Thyroid gland (tissue), 4 donors: ENCODE results near the gene HOXA2. TPM values are rescaled to one million over a fixed set of nuclear protein-coding genes. Genes with fewer than 3 reads are reported as not detected.

Source experiments
- DNase-seq, 2 donors: peaks; one replicate each; pipeline ENCODE4 v3.0.0-alpha.2; 2019
- H3K27ac ChIP-seq, 3 donors: fragments of 200-600 bp; sonication (generic); 1 replicate in 2 of 3; 2 replicates in 1 of 3; pipeline ENCODE4 v1.5.1; 2016 to 2019; ENCODE audit warnings: mild to moderate bottlenecking in 1 of 3, moderate library complexity in 1 of 3
- H3K27me3 ChIP-seq: fragments of 200-600 bp; sonication (generic); one replicate; pipeline ENCODE4 v1.5.1; 2019
- H3K36me3 ChIP-seq, 2 donors: fragments of 200-600 bp; sonication (generic); one replicate each; pipeline ENCODE4 v1.5.1; 2016 to 2019
- H3K4me1 ChIP-seq, 2 donors: fragments of 200-600 bp; sonication (generic); one replicate each; pipeline ENCODE4 v1.5.1; 2017 to 2019
- H3K4me3 ChIP-seq, 3 donors: fragments of 200-600 bp; sonication (generic); replicated peaks in 1 of 3; 1 replicate in 2 of 3; 2 replicates in 1 of 3; pipeline ENCODE4 v1.5.1; 2016; ENCODE audit warnings: mild to moderate bottlenecking in 1 of 3
- H3K9me3 ChIP-seq: fragments of 200-600 bp; sonication (generic); one replicate; pipeline ENCODE4 v1.5.1; 2017
- CTCF ChIP-seq, 6 experiments: fragments of 200-600 bp in 3 of 6; fragments of 450-650 bp in 3 of 6; sonication (generic) in 3 of 6; IDR thresholded peaks; one replicate each; pipeline ENCODE4 v1.5.1; 2016 to 2019; ENCODE audit warnings: antibody characterized with exemption in 6 of 6, mild to moderate bottlenecking in 2 of 6, inconsistent platforms in 1 of 6, moderate library complexity in 1 of 6
- POLR2A ChIP-seq, 2 donors: fragments of 450-650 bp; IDR thresholded peaks; one replicate each; pipeline ENCODE4 v1.6.1; 2017; ENCODE audit warnings: antibody characterized with exemption in 2 of 2, mild to moderate bottlenecking in 2 of 2, moderate library complexity in 1 of 2
- WGBS, 2 donors: methylation state at CpG; one replicate each; pipeline ENCODE4 v1.1.5; 2017; 5-methylcytosine and 5-hydroxymethylcytosine counted together
- intact Hi-C: fragments of 100-400 bp; cut with DNase I; formaldehyde crosslinking; loops from one replicate; pipeline ENCODE4 v1.15.1; 2023
- small RNA-seq: library from RNA; depleted of rRNA; stranded (forward); fragments of <200 nt; gene quantifications from one replicate; pipeline ENCODE3, GENCODE V24; 2016
- total RNA-seq, 4 donors: library from RNA; depleted of rRNA; stranded (reverse); fragments of >200 nt; gene quantifications; one replicate each; pipeline ENCODE4 v1.2.3, GENCODE V29; 2016

HOXA2 gene
- total RNA-seq, 4 donors from 2014 or later = 0.73 to 2.7 (median 1.7) TPM

GRCh38 chr7:27064661-27065060 is 37.8 kb downstream of the HOXA2 start:
- no peak for DNase-seq
- intact Hi-C loops = no loop called here
- 76 to 80% methylated on average over 2 of the region's 2 CpGs for WGBS, 2 donors
- no peaks in the 10 kb centered on the region for H3K9me3 ChIP-seq
- H3K27ac ChIP-seq = no peak overlapping the region
- H3K27me3 ChIP-seq = no peaks in the 10 kb centered on the region
- H3K36me3 ChIP-seq = no peaks in the 10 kb centered on the region
- H3K4me1 ChIP-seq = peaks cover 7 to 8% of the 10 kb centered on the region in 2 donors
- H3K4me3 ChIP-seq = no peak overlapping the region
- TF ChIP-seq CTCF (IDR thresholded peaks at IDR 0.05) (no peak), POLR2A (IDR thresholded peaks at IDR 0.05) (no peak)

- no peaks in the 10 kb centered on the region for H3K9me3 ChIP-seq
- TF ChIP-seq CTCF (IDR thresholded peaks at IDR 0.05) = no peak
- no peak for TF ChIP-seq POLR2A (IDR thresholded peaks at IDR 0.05)
- H3K4me3 ChIP-seq = no peak overlapping the region
- H3K27me3 ChIP-seq = no peaks in the 10 kb centered on the region
- no peak overlapping the region for H3K27ac ChIP-seq
- intact Hi-C loops = no loop called here
- no peaks in the 10 kb centered on the region for H3K36me3 ChIP-seq
- WGBS, 2 donors = 8 to 9% methylated on average over 2 of the region's 2 CpGs
- DNase-seq = peak in 1 of 2 donors; percentile 23
- H3K4me1 ChIP-seq = peaks cover 7 to 8% of the 10 kb centered on the region in 2 donors
Observed at GRCh38 chr7:27064159-27064558, 38.3 kb downstream of the HOXA2 start.

DNA sequence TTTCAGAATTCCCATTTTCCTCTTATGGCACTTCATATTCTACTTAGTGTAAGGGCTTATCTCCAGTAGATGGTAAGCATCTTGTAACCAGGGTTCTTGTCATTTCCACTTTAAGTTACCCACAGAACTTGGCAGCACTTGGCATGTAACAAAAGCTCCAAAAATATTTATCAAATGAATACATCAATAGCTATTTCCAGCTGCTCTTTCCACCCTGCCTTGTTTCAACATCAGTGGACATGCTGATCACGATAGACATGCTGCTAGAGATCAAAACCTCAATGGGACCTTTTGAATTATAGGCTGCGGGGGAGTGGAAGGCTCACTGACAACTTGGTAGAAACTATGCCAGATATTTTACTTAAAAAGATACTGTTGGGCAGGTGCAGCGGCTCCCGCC is 39.5 kb downstream of the HOXA2 start:
- TF ChIP-seq CTCF (IDR thresholded peaks at IDR 0.05) = no peak
- TF ChIP-seq POLR2A (IDR thresholded peaks at IDR 0.05) = no peak
- intact Hi-C loops = no loop called here
- Histone ChIP-seq H3K4me3 (no peak overlapping the region), H3K27me3 (no peaks in the 10 kb centered on the region), H3K9me3 (no peaks in the 10 kb centered on the region), H3K27ac (no peak overlapping the region), H3K36me3 (no peaks in the 10 kb centered on the region), H3K4me1 (peaks cover 7 to 8% of the 10 kb centered on the region in 2 donors)
- DNase-seq = no peak
- 94 to 98% methylated on average over 4 of the region's 4 CpGs for WGBS, 2 donors

DNA sequence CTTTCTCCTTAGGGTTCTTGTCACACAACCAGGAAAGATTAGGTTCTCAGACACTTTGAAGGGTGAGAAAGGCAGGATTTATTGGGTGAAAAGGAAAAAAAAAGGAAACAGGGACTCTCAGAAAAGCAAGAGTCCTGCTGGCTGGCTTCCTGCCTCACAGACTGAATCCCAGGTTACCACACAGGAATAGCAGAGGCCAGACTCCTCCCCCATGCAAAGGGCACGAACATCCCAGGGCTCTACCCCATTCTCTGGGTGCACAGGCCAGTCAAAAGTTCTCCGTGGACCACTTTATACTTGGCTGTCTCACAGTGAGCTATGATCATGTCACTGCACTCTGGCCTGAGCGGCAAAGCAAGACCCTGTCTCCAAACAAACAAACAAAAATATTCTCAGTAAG is 49.3 kb downstream of the HOXA2 start:
- intact Hi-C loops = no loop called here
- H3K27me3 ChIP-seq = no peaks in the 10 kb centered on the region
- H3K4me1 ChIP-seq = peaks cover 0 to 5% of the 10 kb centered on the region in 2 donors
- WGBS, 2 donors = 42 to 45% methylated on average over 3 of the region's 3 CpGs
- no peak overlapping the region for H3K4me3 ChIP-seq
- no peaks in the 10 kb centered on the region for H3K36me3 ChIP-seq
- no peak overlapping the region for H3K27ac ChIP-seq
- DNase-seq = no peak
- no peaks in the 10 kb centered on the region for H3K9me3 ChIP-seq
- no peak for TF ChIP-seq CTCF (IDR thresholded peaks at IDR 0.05)

DNA sequence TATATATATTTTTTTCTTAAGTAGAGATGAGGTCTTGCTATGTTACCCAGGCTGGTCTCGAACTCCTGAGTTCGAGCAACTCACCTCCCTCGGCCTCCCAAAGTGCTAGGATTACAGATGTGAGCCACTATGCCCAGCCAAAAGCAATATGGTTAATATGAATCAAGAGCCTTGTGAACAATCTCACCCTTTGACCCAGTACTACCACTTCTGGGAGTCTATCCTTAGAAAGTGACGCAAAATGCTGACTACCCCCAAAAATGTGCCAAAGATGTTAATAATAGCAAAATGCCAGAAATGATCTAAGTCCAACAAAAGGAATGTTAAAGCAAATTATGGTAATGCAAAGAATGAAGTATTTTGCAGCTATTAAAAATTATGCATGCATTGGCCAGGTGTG is 51.0 kb downstream of the HOXA2 start:
- H3K4me1 ChIP-seq = peaks cover 0 to 5% of the 10 kb centered on the region in 2 donors
- no peaks in the 10 kb centered on the region for H3K36me3 ChIP-seq
- TF ChIP-seq CTCF (IDR thresholded peaks at IDR 0.05) (no peak), POLR2A (IDR thresholded peaks at IDR 0.05) (no peak)
- DNase-seq = no peak
- 94 to 95% methylated on average over 4 of the region's 4 CpGs for WGBS, 2 donors
- H3K27ac ChIP-seq = no peak overlapping the region
- intact Hi-C loops = no loop called here
- H3K4me3 ChIP-seq = no peak overlapping the region
- no peaks in the 10 kb centered on the region for H3K27me3 ChIP-seq
- H3K9me3 ChIP-seq = no peaks in the 10 kb centered on the region

Small RNA genes lying within 50 kb of the gene (small RNA-seq; reads per million reads assigned to genes)
- not detected for gene AC004080.5
- gene RF01977 = not detected

Other genes with a start within 250 kb of the HOXA2 start
- gene SKAP2, start 238.1 kb downstream of the HOXA2 start, total RNA-seq = 10 to 100 TPM in 3 of 4 donors, 1 to 10 TPM in 1; 8.2 to 26.1 (median 11.8) TPM
- gene HOXA1, start 6.7 kb downstream of the HOXA2 start, total RNA-seq = under 1 TPM in 2 of 4 donors, not detected in 2; 0.67 to 0.78 TPM
- gene HOXA4, start 28.1 kb upstream of the HOXA2 start, total RNA-seq = 1 to 10 TPM in 3 of 4 donors, under 1 TPM in 1; 0.56 to 2.1 (median 1.3) TPM
- gene HOXA5, start 41.0 kb upstream of the HOXA2 start, total RNA-seq = 1 to 10 TPM; 2.0 to 4.4 (median 3.3) TPM
- gene HOXA6, start 45.1 kb upstream of the HOXA2 start, total RNA-seq = 1 to 10 TPM in 2 of 4 donors, not detected in 2; 1.1 to 1.6 TPM
- 1 to 10 TPM in 3 of 4 donors, under 1 TPM in 1; 0.94 to 6.1 (median 1.9) TPM for gene HOXA3, start 49.9 kb upstream of the HOXA2 start, total RNA-seq
- 1 to 10 TPM in 1 of 4 donors, under 1 TPM in 3; 0.34 to 2.1 (median 0.74) TPM for gene HOXA7, start 54.0 kb upstream of the HOXA2 start, total RNA-seq
- 1 to 10 TPM in 1 of 4 donors, under 1 TPM in 2, not detected in 1; 0.63 to 1.9 (median 0.67) TPM for gene HOXA9, start 62.9 kb upstream of the HOXA2 start, total RNA-seq
- 1 to 10 TPM in 1 of 4 donors, not detected in 3; 4.0 TPM for gene HOXA10, start 71.6 kb upstream of the HOXA2 start, total RNA-seq
- not detected for gene HOXA11, start 82.5 kb upstream of the HOXA2 start, total RNA-seq
- not detected for gene HOXA13, start 97.4 kb upstream of the HOXA2 start, total RNA-seq
- gene EVX1, start 140.1 kb upstream of the HOXA2 start, total RNA-seq = not detected